HepG2 (cell line): ENCODE results near the gene RPP14. TPM values are rescaled to one million over a fixed set of nuclear protein-coding genes. Genes with fewer than 3 reads are reported as not detected.

Experiments
- ATAC-seq: fragments of 200-7000 bp; cut with Tn5 transposase; 3 replicates; pipeline ENCODE4 v1.9.1; 2020; ENCODE audit warnings: mild to moderate bottlenecking, moderate library complexity
- BruUV-seq: library from RNA; stranded (reverse); fragments of 400-500 nt; replicated peaks from 2 replicates; lab custom pipeline; 2021; lab: Mats Ljungman, UMichigan
- CTCF ChIA-PET: fragments of 300-600 bp; formaldehyde crosslinking; extraction: SDS; loops from one replicate; lab custom pipeline; 2021; ENCODE audit warnings: low total read pairs, inconsistent platforms, low intra/inter-chr PET ratio; lab: Yijun Ruan, JAX
- POLR2A ChIA-PET: fragments of 350-600 bp; sonication (Branson Sonifier 250); formaldehyde crosslinking; loops from one replicate; lab custom pipeline; 2020; ENCODE audit warnings: antibody characterized with exemption, inconsistent platforms; lab: Yijun Ruan, JAX
- DNase-seq: peaks from one replicate; pipeline ENCODE4 v3.0.0-alpha.2; 2015; ENCODE audit warnings: low spot score
- FAIRE-seq: peaks from 3 replicates; lab custom pipeline; 2011; peaks lifted over from hg19 to GRCh38; lab: Jason Lieb, UNC
- H2AFZ ChIP-seq: one replicate; pipeline ENCODE4 v1.6.1; 2011; ENCODE audit warnings: low read length, inconsistent platforms
- H3K27ac ChIP-seq: fragments of 300-600 bp; 3 replicates; pipeline ENCODE4 v1.8.0; 2011; ENCODE audit warnings: mixed run types, mild to moderate bottlenecking, mixed read lengths, low read length, inconsistent platforms; ENCODE audit not compliant: insufficient read depth; ENCODE audit errors: extremely low read length
- H3K27me3 ChIP-seq, 2 experiments: fragments of 200-600 bp in 1 of 2; 2 replicates in 1 of 2; 3 replicates in 1 of 2; pipeline versions ENCODE4 v1.6.0 to v1.8.0; 2011; ENCODE audit warnings: low read length in 2 of 2, mild to moderate bottlenecking in 2 of 2, moderate library complexity in 2 of 2, inconsistent platforms in 1 of 2; ENCODE audit not compliant: insufficient read depth in 2 of 2, control insufficient read depth in 1 of 2
- H3K36me3 ChIP-seq, 2 experiments: fragments of 200-600 bp in 1 of 2; replicated peaks in 1 of 2; 2 replicates in 1 of 2; 3 replicates in 1 of 2; pipeline versions ENCODE4 v1.5.1 to v1.8.0; 2011; ENCODE audit warnings: low read length in 2 of 2, inconsistent platforms in 1 of 2; ENCODE audit not compliant: insufficient read depth in 2 of 2, control insufficient read depth in 1 of 2
- H3K4me1 ChIP-seq: 2 replicates; pipeline ENCODE4 v1.5.1; 2012; ENCODE audit warnings: low read length, inconsistent platforms; ENCODE audit not compliant: insufficient read depth
- H3K4me2 ChIP-seq: 2 replicates; pipeline ENCODE4 v1.6.0; 2011; ENCODE audit warnings: low read depth, low read length, inconsistent platforms
- H3K4me3 ChIP-seq, 3 experiments: fragments of 200-600 bp in 1 of 3; sonication (generic), shearing (Covaris generic) in 1 of 3; replicated peaks in 1 of 3; 2 replicates each; pipeline ENCODE4 v1.5.1; 2011 to 2016; ENCODE audit warnings: low read length in 3 of 3, inconsistent platforms in 2 of 3, low read depth in 2 of 3, mild to moderate bottlenecking in 2 of 3, control low read depth in 1 of 3, mixed read lengths in 1 of 3; ENCODE audit not compliant: insufficient read depth in 1 of 3
- H3K79me2 ChIP-seq: one replicate; pipeline ENCODE4 v1.6.1; 2011; ENCODE audit warnings: low read length, inconsistent platforms; ENCODE audit not compliant: insufficient read depth
- H3K9ac ChIP-seq: 2 replicates; pipeline ENCODE4 v1.6.0; 2011; ENCODE audit warnings: mild to moderate bottlenecking, low read depth, low read length, inconsistent platforms; ENCODE audit not compliant: insufficient read depth
- H3K9me3 ChIP-seq: 2 replicates; pipeline ENCODE4 v1.5.1; 2012; ENCODE audit warnings: mild to moderate bottlenecking, low read length
- H4K20me1 ChIP-seq: 2 replicates; pipeline ENCODE4 v1.6.0; 2011; ENCODE audit warnings: inconsistent platforms, mild to moderate bottlenecking, low read length, moderate library complexity; ENCODE audit not compliant: insufficient read depth
- ATAD3A ChIP-seq: sonication (generic); formaldehyde crosslinking; IDR thresholded peaks from 2 replicates; pipeline ENCODE4 v1.4.0; 2020; ENCODE audit warnings: missing genetic modification reagents
- ATF7-NPFF ChIP-seq: sonication (generic); formaldehyde crosslinking; IDR thresholded peaks from 2 replicates; pipeline ENCODE4 v1.8.1; 2023; ENCODE audit warnings: mild to moderate bottlenecking, low read depth, missing genetic modification reagents, moderate library complexity
- DPF2 ChIP-seq: sonication (generic); formaldehyde crosslinking; IDR thresholded peaks from 2 replicates; pipeline ENCODE4 v1.4.0; 2020; ENCODE audit warnings: mild to moderate bottlenecking, low read depth, missing genetic modification reagents, borderline replicate concordance
- HES4 ChIP-seq: sonication (generic); formaldehyde crosslinking; IDR thresholded peaks from 2 replicates; pipeline ENCODE4 v1.9.0; 2021; ENCODE audit warnings: mild to moderate bottlenecking, missing genetic modification reagents, borderline replicate concordance
- NKX3-1 ChIP-seq: sonication (generic); formaldehyde crosslinking; IDR thresholded peaks from 2 replicates; pipeline ENCODE4 v1.5.0; 2020; ENCODE audit warnings: missing genetic modification reagents
- SMARCE1 ChIP-seq: fragments of 450-650 bp; IDR thresholded peaks from 2 replicates; pipeline ENCODE4 v1.6.1; 2017; ENCODE audit warnings: borderline replicate concordance
- THAP11 ChIP-seq: IDR thresholded peaks from 2 replicates; pipeline ENCODE4 v1.6.1; 2016; ENCODE audit warnings: missing biosample characterization, missing genetic modification reagents
- ZNF12 ChIP-seq: sonication (generic); formaldehyde crosslinking; IDR thresholded peaks from 2 replicates; pipeline ENCODE4 v1.5.0; 2020; ENCODE audit warnings: missing genetic modification reagents
- ZNF484 ChIP-seq: sonication (generic); formaldehyde crosslinking; IDR thresholded peaks from 2 replicates; pipeline ENCODE4 v1.5.1; 2020; ENCODE audit warnings: mild to moderate bottlenecking, low read depth, missing genetic modification reagents, borderline replicate concordance
- ZNF629 ChIP-seq: sonication (generic); formaldehyde crosslinking; conservative IDR thresholded peaks from 2 replicates; pipeline ENCODE4 v1.5.0; 2020; ENCODE audit warnings: missing genetic modification reagents
- ZNF772 ChIP-seq: sonication (generic); formaldehyde crosslinking; IDR thresholded peaks from 2 replicates; pipeline ENCODE4 v1.5.0; 2020; ENCODE audit warnings: mild to moderate bottlenecking, missing genetic modification reagents
- WGBS: methylation state at CpG from one replicate; pipeline ENCODE4 v1.1.6; 2017; ENCODE audit warnings: low lambda C conversion rate; 5-methylcytosine and 5-hydroxymethylcytosine counted together
- in situ Hi-C: cut with HindIII; loops from 2 replicates; pipeline ENCODE4 v1.10.0; 2017; ENCODE audit warnings: low pct_unique_long_range_greater_than_20kb; ENCODE audit not compliant: extremely low pct_ligation_motif_present
- intact Hi-C: fragments of 100-400 bp; cut with micrococcal nuclease; formaldehyde crosslinking; loops from one replicate; pipeline ENCODE4 v1.10.0; 2022; ENCODE audit not compliant: unreplicated experiment
- polyA plus RNA-seq, 8 experiments: library from polyadenylated mRNA; depleted of rRNA in 3 of 8; stranded (reverse) in 7 of 8; unstranded in 1 of 8; fragments of >200 nt; fragmentation: Illumina TruSeq in 4 of 8; extraction: Trizol in 4 of 8; gene quantifications; 2 replicates each; pipeline versions ENCODE4 v1.2.1 to v1.2.3, GENCODE V29; 2011 to 2016; ENCODE audit warnings: low read depth in 4 of 8, missing spikeins in 1 of 8, mixed read lengths in 1 of 8; ENCODE audit not compliant: insufficient read depth in 1 of 8
- total RNA-seq, 5 experiments: library from RNA; depleted of rRNA; stranded (reverse); fragments of >200 nt; fragmentation: Illumina TruSeq; extraction: Trizol; gene quantifications; 2 replicates each; pipeline ENCODE4 v1.2.3, GENCODE V29; 2016; ENCODE audit warnings: low read depth in 1 of 5
- TF ChIP-seq, protein P1 (sequence below): sonication (generic); formaldehyde crosslinking; IDR thresholded peaks from 2 replicates; pipeline ENCODE4 v1.5.1; 2020; ENCODE audit warnings: missing genetic modification reagents, mild to moderate bottlenecking, borderline replicate concordance
- TF ChIP-seq, protein P2 (sequence below): sonication (generic); formaldehyde crosslinking; IDR thresholded peaks from 2 replicates; pipeline ENCODE4 v1.4.0; 2020; ENCODE audit warnings: missing genetic modification reagents, mild to moderate bottlenecking, borderline replicate concordance
- TF ChIP-seq, protein P3 (sequence below): sonication (generic); formaldehyde crosslinking; IDR thresholded peaks from 2 replicates; pipeline ENCODE4 v1.4.0; 2020; ENCODE audit warnings: missing genetic modification reagents
- TF ChIP-seq, protein P4 (sequence below): sonication (generic); formaldehyde crosslinking; IDR thresholded peaks from 2 replicates; pipeline ENCODE4 v1.8.0; 2022; ENCODE audit warnings: low read depth, missing genetic modification reagents

The RPP14 gene
- total and polyA plus RNA-seq, 2 of the 13 experiments (the other 11 are each of a cell fraction or from before 2014, with no cell fraction given), result 15.4 to 16.2 TPM

DNA sequence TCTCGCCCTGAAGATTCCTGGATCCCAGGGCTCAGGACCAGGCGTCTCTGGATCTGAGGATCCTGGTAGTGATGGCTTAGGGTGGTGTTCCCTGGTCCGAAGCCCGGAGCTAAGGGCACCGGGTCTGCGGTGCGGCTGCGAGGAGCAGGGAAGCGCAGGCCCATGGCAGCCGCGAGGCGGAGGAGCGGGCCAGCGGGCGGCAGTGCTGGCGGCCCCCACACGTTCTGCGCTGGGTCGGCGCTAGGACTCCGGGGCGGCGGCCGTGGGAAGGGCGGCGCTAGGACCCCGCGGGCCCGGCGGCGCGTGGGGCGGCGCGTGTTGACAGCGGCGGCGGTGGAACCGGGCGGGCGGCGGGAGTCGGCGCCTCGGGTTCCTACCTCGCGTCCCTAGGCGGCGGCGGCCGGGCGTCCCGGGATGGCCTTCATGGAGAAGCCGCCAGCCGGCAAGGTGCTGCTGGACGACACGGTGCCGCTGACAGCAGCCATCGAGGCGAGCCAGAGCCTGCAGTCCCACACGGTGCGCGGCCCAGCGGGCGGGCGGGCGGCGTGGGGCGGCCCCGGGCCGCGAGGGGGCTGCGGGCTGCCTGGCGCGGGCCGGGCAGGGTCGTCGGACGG, 26.6 kb downstream of the RPP14 start, which contains the start of gene PXK:
TSS of gene PXK (plus strand) at position 318 of the 614 bp plus-strand sequence. CDS start at position 415, 97 bp downstream.
- no peaks in the 10 kb centered on the region; a peak in 1 of 5 replicates for H3K27me3 ChIP-seq
- ChIA-PET POLR2A (no interaction called here), CTCF (no interaction called here)
- WGBS, result 2% methylated on average over 15 of the region's 79 CpGs
- peaks cover 9% of the 10 kb centered on the region for H3K79me2 ChIP-seq
- FAIRE-seq (no peak), ATAC-seq (peak; percentile 88), DNase-seq (peak; percentile 21)
- H4K20me1 ChIP-seq, result no peaks in the 10 kb centered on the region
- peaks cover 40% of the 10 kb centered on the region for H3K4me1 ChIP-seq
- H3K4me3 ChIP-seq, result peak within 1 kb of the TSS; percentile 82 to 96 (median 91)
- H3K9me3 ChIP-seq, result no peaks in the 10 kb centered on the region
- no TSS peak for BruUV-seq
- no peaks in the 10 kb centered on the region for H3K36me3 ChIP-seq
- H3K9ac ChIP-seq, result peak within 1 kb of the TSS; percentile 75
- peak within 1 kb of the TSS; percentile 76 for H3K4me2 ChIP-seq
- in situ Hi-C loops (no loop called here), intact Hi-C loops (loop anchor here (1.0 to 10.0 kb wide), 3 partner anchors 25 to 202 kb away; partner anchors contain the start of genes ACOX2 and KCTD6)
- H2AFZ ChIP-seq, result peak within 1 kb of the TSS; percentile 11
- peak within 1 kb of the TSS; percentile 49 for H3K27ac ChIP-seq
- TF ChIP-seq HES4 (CRISPR knock-in tag), result no peak; the same call in 1 of the 2 replicates
- no peak for TF ChIP-seq ZNF484 (CRISPR knock-in tag)
- TF ChIP-seq, protein P1, sequence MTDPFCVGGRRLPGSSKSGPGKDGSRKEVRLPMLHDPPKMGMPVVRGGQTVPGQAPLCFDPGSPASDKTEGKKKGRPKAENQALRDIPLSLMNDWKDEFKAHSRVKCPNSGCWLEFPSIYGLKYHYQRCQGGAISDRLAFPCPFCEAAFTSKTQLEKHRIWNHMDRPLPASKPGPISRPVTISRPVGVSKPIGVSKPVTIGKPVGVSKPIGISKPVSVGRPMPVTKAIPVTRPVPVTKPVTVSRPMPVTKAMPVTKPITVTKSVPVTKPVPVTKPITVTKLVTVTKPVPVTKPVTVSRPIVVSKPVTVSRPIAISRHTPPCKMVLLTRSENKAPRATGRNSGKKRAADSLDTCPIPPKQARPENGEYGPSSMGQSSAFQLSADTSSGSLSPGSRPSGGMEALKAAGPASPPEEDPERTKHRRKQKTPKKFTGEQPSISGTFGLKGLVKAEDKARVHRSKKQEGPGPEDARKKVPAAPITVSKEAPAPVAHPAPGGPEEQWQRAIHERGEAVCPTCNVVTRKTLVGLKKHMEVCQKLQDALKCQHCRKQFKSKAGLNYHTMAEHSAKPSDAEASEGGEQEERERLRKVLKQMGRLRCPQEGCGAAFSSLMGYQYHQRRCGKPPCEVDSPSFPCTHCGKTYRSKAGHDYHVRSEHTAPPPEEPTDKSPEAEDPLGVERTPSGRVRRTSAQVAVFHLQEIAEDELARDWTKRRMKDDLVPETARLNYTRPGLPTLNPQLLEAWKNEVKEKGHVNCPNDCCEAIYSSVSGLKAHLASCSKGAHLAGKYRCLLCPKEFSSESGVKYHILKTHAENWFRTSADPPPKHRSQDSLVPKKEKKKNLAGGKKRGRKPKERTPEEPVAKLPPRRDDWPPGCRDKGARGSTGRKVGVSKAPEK, result no peak
- TF ChIP-seq ATF7-NPFF, result no peak
- no peak for TF ChIP-seq SMARCE1
- no peak for TF ChIP-seq NKX3-1
- no peak for TF ChIP-seq ZNF12
- TF ChIP-seq ZNF629 (CRISPR knock-in tag), result peak; percentile 24; the same call in 1 of the 2 replicates
- no peak for TF ChIP-seq ATAD3A (CRISPR knock-in tag)
- TF ChIP-seq THAP11, result peak; percentile 64; the same call in 1 of the 2 replicates
- TF ChIP-seq ZNF772 (CRISPR knock-in tag), result no peak; the same call in 1 of the 2 replicates
- TF ChIP-seq, protein P2, sequence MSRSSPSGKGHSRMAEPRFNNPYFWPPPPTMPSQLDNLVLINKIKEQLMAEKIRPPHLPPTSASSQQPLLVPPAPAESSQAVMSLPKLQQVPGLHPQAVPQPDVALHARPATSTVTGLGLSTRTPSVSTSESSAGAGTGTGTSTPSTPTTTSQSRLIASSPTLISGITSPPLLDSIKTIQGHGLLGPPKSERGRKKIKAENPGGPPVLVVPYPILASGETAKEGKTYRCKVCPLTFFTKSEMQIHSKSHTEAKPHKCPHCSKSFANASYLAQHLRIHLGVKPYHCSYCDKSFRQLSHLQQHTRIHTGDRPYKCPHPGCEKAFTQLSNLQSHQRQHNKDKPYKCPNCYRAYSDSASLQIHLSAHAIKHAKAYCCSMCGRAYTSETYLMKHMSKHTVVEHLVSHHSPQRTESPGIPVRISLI (CRISPR knock-in tag), result no peak
- TF ChIP-seq, protein P3, sequence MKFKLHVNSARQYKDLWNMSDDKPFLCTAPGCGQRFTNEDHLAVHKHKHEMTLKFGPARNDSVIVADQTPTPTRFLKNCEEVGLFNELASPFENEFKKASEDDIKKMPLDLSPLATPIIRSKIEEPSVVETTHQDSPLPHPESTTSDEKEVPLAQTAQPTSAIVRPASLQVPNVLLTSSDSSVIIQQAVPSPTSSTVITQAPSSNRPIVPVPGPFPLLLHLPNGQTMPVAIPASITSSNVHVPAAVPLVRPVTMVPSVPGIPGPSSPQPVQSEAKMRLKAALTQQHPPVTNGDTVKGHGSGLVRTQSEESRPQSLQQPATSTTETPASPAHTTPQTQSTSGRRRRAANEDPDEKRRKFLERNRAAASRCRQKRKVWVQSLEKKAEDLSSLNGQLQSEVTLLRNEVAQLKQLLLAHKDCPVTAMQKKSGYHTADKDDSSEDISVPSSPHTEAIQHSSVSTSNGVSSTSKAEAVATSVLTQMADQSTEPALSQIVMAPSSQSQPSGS, result no peak
- TF ChIP-seq DPF2, result no peak
- TF ChIP-seq, protein P4, sequence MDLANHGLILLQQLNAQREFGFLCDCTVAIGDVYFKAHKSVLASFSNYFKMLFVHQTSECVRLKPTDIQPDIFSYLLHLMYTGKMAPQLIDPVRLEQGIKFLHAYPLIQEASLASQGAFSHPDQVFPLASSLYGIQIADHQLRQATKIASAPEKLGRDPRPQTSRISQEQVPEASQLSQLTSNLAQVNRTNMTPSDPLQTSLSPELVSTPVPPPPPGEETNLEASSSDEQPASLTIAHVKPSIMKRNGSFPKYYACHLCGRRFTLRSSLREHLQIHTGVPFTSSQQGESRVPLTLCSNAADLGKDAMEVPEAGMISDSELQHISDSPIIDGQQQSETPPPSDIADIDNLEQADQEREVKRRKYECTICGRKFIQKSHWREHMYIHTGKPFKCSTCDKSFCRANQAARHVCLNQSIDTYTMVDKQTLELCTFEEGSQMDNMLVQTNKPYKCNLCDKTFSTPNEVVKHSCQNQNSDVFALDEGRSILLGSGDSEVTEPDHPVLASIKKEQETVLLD (CRISPR knock-in tag), result peak; percentile 75
